GM18861 (cell line): Measurements from ENCODE around the gene SCAP.
"Not testable (repeated sequence)": the region's sequence is repeated elsewhere in the genome, so short reads cannot be mapped to it uniquely, and the experiment has no call there.

Source experiments
- ATAC-seq: cut with Tn5 transposase; IDR thresholded peaks from one replicate; pipeline ENCODE4 v1.9.1; 2021; ENCODE audit not compliant: unreplicated experiment

SCAP gene

GRCh38 chr3:47475570-47476329 is at the start of gene SCAP:
Gene SCAP, minus strand, starts transcription at chr3:47475941. Its CDS starts 32,948 bp downstream, at chr3:47442993.
- ATAC-seq = peak; percentile 90

GRCh38 chr3:47523310-47524073 is 47.8 kb upstream of the SCAP start:
- ATAC-seq = no peak

GRCh38 chr3:47522082-47522987 is 46.6 kb upstream of the SCAP start:
- ATAC-seq = peak; percentile 49

- ATAC-seq = no peak
Observed at GRCh38 chr3:47520756-47521155, 45.0 kb upstream of the SCAP start.

- no peak for ATAC-seq
Observed at GRCh38 chr3:47517937-47518336, 42.2 kb upstream of the SCAP start.

- no peak for ATAC-seq
Observed at GRCh38 chr3:47515864-47516319, 40.2 kb upstream of the SCAP start.

GRCh38 chr3:47515100-47515499 is 39.4 kb upstream of the SCAP start:
- ATAC-seq = no peak

- peak; percentile 82 for ATAC-seq
Observed at GRCh38 chr3:47513125-47513929, 37.6 kb upstream of the SCAP start, which contains the start of gene ELP6. Gene ELP6, minus strand, starts transcription at chr3:47513712. Its CDS starts 122 bp downstream, at chr3:47513590.

- no peak for ATAC-seq
Observed at GRCh38 chr3:47512416-47513124, 36.8 kb upstream of the SCAP start.

- not testable (repeated sequence) for ATAC-seq
Observed at GRCh38 chr3:47505267-47505666, 29.5 kb upstream of the SCAP start.

- no peak for ATAC-seq
Observed at GRCh38 chr3:47504113-47504512, 28.4 kb upstream of the SCAP start.

- ATAC-seq = no peak
Observed at GRCh38 chr3:47503033-47503432, 27.3 kb upstream of the SCAP start.

- no peak for ATAC-seq
Observed at GRCh38 chr3:47496892-47497291, 21.2 kb upstream of the SCAP start.

- ATAC-seq = no peak
Observed at GRCh38 chr3:47495886-47496285, 20.1 kb upstream of the SCAP start.

GRCh38 chr3:47495111-47495510 is 19.4 kb upstream of the SCAP start:
- no peak for ATAC-seq

GRCh38 chr3:47491777-47492176 is 16.0 kb upstream of the SCAP start:
- ATAC-seq = no peak

GRCh38 chr3:47491186-47491585 is 15.4 kb upstream of the SCAP start:
- ATAC-seq = no peak

GRCh38 chr3:47487265-47487664 is 11.5 kb upstream of the SCAP start:
- no peak for ATAC-seq

- ATAC-seq = no peak
Observed at GRCh38 chr3:47485812-47486211, 10.1 kb upstream of the SCAP start.

GRCh38 chr3:47482366-47482765 is 6.6 kb upstream of the SCAP start:
- ATAC-seq = no peak
